Measurements from ENCODE around the gene CLEC16A.

Gene CLEC16A

DNA sequence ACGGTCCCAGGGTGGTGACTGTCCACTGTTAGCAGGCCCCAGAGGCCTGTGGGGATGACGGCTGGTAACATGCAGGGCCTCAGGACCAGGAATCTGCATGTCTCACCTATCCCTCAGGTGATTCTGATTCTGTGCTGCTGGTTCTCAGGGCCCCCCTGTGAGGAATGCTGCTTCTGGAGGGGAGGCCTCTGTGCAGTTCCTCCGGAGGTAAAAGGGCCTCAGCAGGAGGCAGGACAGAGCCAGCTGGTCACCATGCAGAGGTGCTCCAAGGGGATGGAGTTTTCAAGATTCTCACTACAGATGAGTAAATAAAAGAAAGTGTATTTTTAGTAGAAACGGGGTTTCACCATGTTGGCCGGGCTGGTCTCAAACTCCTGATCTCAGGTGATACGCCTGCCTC, 33.8 kb downstream of the CLEC16A start:
- H3K36me3 ChIP-seq (ENCODE audit: control insufficient read depth, low read length) = peaks cover 36% of the 10 kb centered on the region
- H3K27me3 ChIP-seq (ENCODE audit: control insufficient read depth, low read length) = no peaks in the 10 kb centered on the region
- no peaks in the 10 kb centered on the region for H3K9me3 ChIP-seq (ENCODE audit: control insufficient read depth, insufficient read depth, low read length)
- TF ChIP-seq CTCF (IDR thresholded peaks at IDR 0.05; ENCODE audit: low read depth, low read length, poor library complexity, severe bottlenecking) (no peak), EZH2phosphoT487 (IDR thresholded peaks at IDR 0.05; ENCODE audit: borderline replicate concordance, low read length) (no peak)
- H3K4me2 ChIP-seq (ENCODE audit: low read length) = no peak overlapping the region
- no peaks in the 10 kb centered on the region for H3K9me2 ChIP-seq (replicated peaks; ENCODE audit: control insufficient read depth, low read length)
- no peak overlapping the region for H3K4me3 ChIP-seq (ENCODE audit: low read length)
- H4K20me1 ChIP-seq (ENCODE audit: control insufficient read depth, insufficient read depth, low read depth, low read length) = no peaks in the 10 kb centered on the region
- H3K4me1 ChIP-seq (ENCODE audit: control insufficient read depth, low read length) = peaks cover 18% of the 10 kb centered on the region
- 0 out of 2 replicates have a peak, but pooled peaks cover 8% of the 10 kb centered on the region for H3F3A ChIP-seq (ENCODE audit: control insufficient read depth, insufficient read depth)
- no peak overlapping the region for H3K27ac ChIP-seq (ENCODE audit: low read depth, low read length)
- H3K79me2 ChIP-seq (ENCODE audit: control insufficient read depth, low read length) = no peaks in the 10 kb centered on the region

GRCh38 chr16:10978871-10979446, 34.6 kb downstream of the CLEC16A start:
- H3K36me3 ChIP-seq (ENCODE audit: control insufficient read depth, low read length) = peaks cover 36% of the 10 kb centered on the region
- H3K27me3 ChIP-seq (ENCODE audit: control insufficient read depth, low read length) = no peaks in the 10 kb centered on the region
- H3K27ac ChIP-seq (ENCODE audit: low read depth, low read length) = no peak overlapping the region
- H3F3A ChIP-seq (ENCODE audit: control insufficient read depth, insufficient read depth) = 0 out of 2 replicates have a peak, but pooled peaks cover 8% of the 10 kb centered on the region
- H3K9me3 ChIP-seq (ENCODE audit: control insufficient read depth, insufficient read depth, low read length) = no peaks in the 10 kb centered on the region
- no peak overlapping the region for H3K4me2 ChIP-seq (ENCODE audit: low read length)
- H3K79me2 ChIP-seq (ENCODE audit: control insufficient read depth, low read length) = no peaks in the 10 kb centered on the region
- H3K4me1 ChIP-seq (ENCODE audit: control insufficient read depth, low read length) = peaks cover 24% of the 10 kb centered on the region
- no peak overlapping the region for H3K4me3 ChIP-seq (ENCODE audit: low read length)
- no peak for TF ChIP-seq CTCF (IDR thresholded peaks at IDR 0.05; ENCODE audit: low read depth, low read length, poor library complexity, severe bottlenecking)
- TF ChIP-seq EZH2phosphoT487 (IDR thresholded peaks at IDR 0.05; ENCODE audit: borderline replicate concordance, low read length) = no peak
- H3K9me2 ChIP-seq (replicated peaks; ENCODE audit: control insufficient read depth, low read length) = no peaks in the 10 kb centered on the region
- no peaks in the 10 kb centered on the region for H4K20me1 ChIP-seq (ENCODE audit: control insufficient read depth, insufficient read depth, low read depth, low read length)

DNA sequence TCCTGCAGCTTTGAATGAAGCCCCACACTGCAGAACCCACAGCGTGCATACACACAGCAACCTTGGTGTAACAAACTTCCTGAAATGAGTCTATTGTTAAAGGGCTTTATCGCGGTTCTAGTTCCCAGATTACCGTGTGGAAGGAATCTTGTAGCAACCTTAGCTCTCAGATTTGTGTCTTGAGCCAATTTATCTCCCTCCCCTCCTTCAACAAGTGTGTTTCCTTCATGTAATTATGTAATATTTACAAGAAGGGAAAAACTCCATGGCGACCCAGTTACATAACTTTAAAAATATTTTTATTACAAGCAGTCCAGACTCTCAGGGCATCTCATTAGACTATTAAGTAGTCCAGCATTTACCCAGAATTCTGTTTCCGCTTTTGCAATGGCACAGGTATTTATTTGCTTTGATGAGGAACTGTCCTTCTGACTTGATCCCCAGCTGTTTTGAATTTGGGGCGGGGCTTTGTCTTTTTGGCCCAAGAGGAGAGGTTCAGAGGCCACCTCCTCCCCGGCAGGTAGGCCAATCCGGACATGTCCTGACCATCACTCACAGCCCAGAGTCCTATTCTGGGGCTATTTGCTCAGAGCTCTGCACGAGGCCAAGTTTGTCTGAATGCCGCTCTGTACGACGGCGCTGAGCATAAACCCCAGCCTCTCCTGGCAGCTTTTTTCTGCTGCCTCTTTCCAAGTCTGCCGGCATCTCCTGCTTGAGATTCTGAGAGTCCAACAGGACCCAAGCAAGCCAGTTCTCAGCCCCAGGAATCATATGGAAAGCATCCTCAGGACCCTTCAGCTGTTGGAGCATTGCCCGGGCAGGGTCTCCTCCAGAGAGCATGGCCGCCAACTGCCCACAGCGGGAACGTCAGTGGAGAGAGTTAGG, 35.6 kb downstream of the CLEC16A start:
- TF ChIP-seq CTCF (IDR thresholded peaks at IDR 0.05; ENCODE audit: low read depth, low read length, poor library complexity, severe bottlenecking) = no peak
- TF ChIP-seq EZH2phosphoT487 (IDR thresholded peaks at IDR 0.05; ENCODE audit: borderline replicate concordance, low read length) = no peak
- Histone ChIP-seq H3K4me2 (ENCODE audit: low read length) (no peak overlapping the region), H3K4me1 (ENCODE audit: control insufficient read depth, low read length) (peaks cover 32% of the 10 kb centered on the region), H3K36me3 (ENCODE audit: control insufficient read depth, low read length) (peaks cover 34% of the 10 kb centered on the region), H3K27me3 (ENCODE audit: control insufficient read depth, low read length) (no peaks in the 10 kb centered on the region), H3K9me3 (ENCODE audit: control insufficient read depth, insufficient read depth, low read length) (no peaks in the 10 kb centered on the region), H3K79me2 (ENCODE audit: control insufficient read depth, low read length) (no peaks in the 10 kb centered on the region), H3K27ac (ENCODE audit: low read depth, low read length) (no peak overlapping the region), H3F3A (ENCODE audit: control insufficient read depth, insufficient read depth) (0 out of 2 replicates have a peak, but pooled peaks cover 8% of the 10 kb centered on the region), H4K20me1 (ENCODE audit: control insufficient read depth, insufficient read depth, low read depth, low read length) (no peaks in the 10 kb centered on the region), H3K9me2 (replicated peaks; ENCODE audit: control insufficient read depth, low read length) (no peaks in the 10 kb centered on the region), H3K4me3 (ENCODE audit: low read length) (no peak overlapping the region)
